Ramos (cell line): Measurements from ENCODE around the gene ATRN.

Source experiments
- in situ Hi-C: fragments of 300-500 bp; cut with MboI; formaldehyde crosslinking; loops from one replicate; pipeline ENCODE4 v1.14.3; 2022; ENCODE audit warnings: low sequenced_read_pairs; ENCODE audit not compliant: unreplicated experiment

Gene ATRN

DNA sequence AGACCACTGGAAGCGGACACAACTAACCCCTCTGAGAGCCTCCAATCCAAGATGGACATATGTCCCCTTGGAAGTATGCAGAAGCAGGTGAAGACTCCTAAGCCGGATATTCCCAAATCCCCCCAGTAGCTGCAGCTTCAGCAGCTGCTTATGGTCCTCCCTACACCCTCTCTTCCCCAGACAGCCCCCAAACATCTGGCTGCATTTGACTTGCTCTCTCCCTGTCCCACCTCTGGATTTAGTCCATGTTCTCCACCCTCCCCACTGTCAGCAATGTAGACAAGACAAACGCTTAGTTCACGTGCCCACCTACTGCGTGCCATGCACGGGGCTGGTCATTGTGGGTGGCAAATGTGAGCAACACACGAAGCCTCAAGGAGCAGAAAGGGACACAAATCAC lies 215.6 kb downstream of the ATRN start:
- in situ Hi-C loops, result no loop called here

DNA sequence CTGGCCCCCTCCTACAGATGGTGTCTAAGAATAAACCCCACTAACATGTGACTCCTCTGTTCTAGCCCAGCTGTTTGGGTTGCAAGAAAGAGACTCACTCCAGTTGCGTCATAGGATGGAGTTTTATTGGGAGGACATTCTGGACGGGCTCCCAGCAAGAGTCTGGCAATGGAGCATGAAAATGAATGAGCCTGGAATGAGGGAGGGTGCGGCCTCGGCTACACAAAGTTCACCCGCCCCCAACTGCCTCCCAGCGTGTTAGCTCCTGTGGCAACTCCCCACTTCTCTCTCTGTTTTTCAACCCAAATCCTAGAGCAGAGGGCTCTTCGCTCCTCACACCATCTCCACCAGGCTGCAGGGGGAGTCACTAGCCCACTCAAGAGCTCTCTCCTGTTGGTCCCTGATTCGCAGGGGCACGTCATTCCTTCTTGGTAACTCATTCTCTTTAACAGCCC lies 216.1 kb downstream of the ATRN start:
- in situ Hi-C loops, result no loop called here

DNA sequence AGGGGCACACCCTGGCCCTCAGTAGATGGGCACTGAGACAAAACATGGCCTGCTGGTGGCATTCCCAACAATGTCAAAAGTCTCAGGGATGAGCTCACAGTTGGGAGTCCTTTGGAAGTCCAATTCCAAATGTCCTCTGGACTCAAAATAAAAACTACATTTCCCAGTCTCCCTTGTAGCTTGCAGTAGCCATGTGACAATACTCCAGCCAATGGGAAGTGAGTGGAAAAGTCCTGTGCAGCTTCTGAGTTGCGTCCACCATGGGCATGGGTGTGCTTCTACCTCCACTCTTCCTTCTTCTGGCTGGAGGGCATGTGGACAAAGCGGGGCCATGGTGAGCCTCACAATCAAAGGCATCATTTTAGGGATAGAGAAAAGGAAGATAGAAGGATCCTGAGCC lies 216.8 kb downstream of the ATRN start:
- in situ Hi-C loops, result no loop called here

DNA sequence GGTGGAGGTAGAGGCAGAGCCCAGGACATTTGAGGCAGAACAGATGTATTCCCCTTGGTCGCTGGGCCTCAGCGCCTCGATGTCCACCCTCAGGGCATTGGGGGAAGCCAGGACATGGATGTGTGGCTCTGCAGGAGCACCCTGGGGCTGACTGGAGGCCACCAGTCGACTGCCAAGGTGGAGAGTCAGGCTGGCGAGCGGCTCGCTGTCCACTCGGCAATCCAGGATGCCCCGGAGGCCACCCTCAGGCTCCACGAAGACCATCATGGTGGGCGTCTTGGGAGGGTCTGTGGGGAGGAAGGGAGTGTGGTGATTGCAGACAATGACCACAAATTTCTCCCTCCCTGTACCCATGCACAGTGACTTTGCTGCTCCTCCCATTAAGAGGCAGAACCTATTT lies 219.2 kb downstream of the ATRN start:
- in situ Hi-C loops, result no loop called here

DNA sequence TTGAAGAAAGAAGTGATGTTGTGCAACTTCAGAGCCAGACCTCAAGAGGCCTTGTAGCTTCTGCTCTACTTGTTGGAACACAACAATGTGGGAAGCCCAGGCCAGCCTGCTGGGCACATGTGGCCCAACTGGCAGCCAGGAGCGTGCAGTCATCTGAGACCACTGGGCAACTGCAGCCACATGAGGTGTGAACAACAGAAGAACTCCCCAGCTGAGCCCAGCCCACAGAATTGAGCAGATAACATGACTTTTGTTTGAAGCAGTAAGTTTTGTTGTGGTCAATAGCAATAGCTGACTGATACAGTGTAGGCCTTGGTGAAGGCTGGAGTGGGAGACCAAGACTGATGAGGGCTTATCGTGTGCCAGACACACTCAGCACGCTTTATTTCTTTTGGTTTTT lies 219.6 kb downstream of the ATRN start:
- in situ Hi-C loops, result no loop called here

DNA sequence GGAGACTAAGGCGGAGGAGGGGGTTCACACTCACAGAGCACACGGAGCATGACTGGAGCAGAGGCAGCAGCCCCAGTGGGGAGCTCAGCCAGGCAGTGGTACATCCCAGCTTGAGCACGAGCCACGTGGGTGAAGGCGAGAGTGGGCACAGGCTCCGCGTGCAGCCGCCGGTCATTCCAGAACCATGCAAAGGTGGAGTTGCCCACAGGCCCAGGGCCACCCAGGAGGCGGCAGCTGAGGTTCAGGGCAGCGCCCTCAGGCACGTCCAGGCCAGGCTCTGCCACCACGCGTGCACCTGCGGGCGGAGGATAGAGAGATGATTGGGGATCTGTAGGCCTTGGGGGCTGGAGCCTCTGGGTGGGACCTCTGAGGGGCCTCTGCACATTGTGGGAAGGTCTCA lies 220.5 kb downstream of the ATRN start:
- in situ Hi-C loops, result no loop called here

DNA sequence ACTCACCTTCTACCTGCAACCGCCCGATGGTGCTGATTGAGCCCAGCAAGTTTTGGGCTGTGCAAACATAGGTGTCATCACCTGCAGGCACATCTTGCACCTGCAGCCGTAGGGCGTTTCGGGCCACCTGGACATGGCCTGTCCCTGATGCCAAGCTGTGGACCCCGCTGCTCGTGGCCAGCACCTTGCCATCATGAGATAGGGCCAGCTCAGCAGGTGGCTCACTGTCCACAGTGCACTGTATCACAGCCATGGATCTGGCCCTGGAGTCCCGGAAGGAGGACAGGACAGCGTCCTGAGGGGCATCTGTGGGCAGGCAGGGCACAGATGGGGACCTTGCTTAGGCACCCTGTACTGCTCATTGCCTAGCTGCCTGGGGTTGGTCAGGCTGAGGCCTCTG lies 221.1 kb downstream of the ATRN start:
- in situ Hi-C loops, result no loop called here

DNA sequence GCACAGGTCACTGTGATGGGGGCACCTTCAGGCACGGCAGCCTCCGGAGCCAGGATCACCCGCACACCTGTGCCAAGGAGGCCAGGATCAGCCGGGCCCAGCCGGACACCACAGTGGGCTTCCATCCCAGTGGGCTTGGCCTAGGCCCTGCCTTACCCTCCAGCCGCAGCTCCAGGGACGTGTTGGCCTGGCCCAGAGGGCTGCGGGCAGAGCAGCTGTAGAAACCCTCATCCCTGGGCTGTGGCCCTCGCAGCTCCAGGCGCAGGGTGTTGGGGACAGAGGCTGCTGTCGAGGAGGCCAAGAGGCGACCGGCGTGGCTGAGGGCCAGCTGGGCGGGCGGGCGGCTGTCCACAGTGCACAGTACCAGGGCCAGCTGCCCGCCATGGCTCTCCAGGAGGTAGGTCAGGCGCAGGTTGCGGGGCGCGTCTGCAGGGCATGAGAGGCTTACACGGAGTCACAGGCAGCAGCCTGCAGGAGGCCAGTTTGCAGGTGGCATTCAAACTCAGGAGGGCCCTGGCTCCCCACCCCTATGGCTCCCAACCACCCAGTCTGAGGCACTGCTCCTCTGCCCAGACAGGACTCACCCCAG lies 222.0 kb downstream of the ATRN start:
- in situ Hi-C loops, result no loop called here

DNA sequence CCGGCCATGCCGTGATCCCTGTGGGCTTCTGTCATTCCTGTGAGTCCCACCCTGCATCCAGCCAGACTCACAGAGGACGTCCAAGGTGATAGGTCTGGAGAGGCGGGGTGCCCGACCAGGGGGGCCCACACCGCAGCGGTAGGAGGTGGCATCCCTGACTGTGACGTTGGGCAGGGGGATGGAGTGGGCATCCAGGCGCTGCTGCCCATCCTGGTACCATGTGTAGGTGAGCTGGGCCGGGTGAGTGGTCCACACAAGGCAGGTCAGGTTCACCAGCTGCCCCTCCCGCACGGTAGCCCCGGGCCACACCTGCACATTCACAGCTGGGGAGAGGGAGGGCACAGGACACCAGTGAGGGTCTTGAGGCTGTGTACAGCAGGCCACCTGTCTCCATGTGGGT lies 222.6 kb downstream of the ATRN start:
- in situ Hi-C loops, result no loop called here

DNA sequence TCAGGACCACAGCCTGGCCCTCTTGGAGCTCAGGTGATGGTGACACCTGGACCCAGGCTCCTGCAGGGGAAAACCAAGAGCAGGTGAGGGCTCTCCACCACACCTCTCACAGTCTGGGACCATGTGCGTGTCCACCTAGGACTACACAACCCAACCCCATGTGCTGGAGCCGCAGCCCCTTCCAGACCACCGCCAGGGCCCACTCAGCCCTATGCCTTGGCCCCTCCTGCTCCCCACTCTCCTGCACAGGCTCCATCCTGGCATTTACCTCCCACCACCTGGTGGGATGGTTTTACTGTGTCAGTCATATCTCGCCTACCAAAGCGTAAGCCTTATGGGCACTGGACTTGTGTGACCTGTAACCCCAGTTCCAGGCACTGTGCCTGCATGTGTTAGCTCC lies 224.0 kb downstream of the ATRN start:
- in situ Hi-C loops, result no loop called here

DNA sequence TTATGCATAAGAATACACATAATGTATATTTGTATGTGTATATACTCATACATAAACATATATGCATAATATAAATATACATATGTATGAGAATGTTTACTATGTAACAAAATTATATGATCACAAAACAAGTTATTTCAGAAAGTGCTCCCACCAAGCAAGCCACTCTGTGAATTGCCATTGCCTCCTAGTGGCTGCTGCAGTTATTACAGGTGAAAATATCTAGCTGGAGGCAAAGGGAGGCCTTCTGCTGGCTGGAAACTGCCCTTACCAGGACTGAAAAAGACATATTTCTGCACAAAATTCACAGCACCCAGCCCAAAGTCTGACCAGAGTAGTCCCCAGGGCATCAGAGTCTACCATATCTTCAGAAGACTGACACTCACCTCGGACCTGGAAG lies 225.4 kb downstream of the ATRN start:
- in situ Hi-C loops, result no loop called here

DNA sequence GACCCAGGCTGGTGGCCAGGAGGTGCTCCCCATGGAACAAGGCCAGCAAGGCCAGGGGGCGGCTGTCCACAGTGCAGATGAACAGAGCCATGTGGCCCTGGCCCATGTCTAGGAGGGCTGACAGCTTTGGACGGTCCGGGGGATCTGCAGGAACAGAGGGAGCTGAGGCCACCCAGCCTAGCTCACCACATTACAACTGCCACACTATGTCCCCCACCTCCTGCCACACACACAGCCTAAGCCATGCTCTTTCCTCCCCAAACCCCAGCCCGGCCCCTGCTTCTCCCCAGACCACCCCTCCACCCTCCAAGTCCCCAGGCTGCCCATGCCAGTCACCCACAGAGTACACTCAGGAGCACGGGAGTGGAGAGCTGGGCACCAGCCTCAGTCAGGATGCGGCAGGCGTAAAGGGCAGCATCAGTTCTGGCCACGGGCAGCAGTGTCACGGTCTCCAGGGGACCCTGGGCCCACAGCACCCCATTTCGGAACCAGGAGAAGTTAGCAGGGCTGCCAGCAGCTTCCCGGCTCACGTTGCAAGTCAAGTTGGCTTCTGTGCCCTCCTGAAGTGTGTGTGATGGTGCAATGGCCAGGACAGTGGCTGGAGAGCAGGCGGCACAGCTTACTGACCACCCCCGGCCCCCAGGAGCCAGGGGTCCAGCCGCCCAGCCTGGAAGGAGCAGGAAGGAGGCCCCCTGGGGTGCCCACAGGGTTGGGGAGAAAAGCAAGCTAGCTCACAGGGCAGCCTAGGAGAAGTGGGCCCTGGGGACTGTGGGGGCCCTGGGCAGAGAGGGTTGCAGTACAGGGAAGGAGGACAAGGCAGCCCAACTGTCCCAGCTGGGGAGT lies 226.1 kb downstream of the ATRN start:
- in situ Hi-C loops, result no loop called here

DNA sequence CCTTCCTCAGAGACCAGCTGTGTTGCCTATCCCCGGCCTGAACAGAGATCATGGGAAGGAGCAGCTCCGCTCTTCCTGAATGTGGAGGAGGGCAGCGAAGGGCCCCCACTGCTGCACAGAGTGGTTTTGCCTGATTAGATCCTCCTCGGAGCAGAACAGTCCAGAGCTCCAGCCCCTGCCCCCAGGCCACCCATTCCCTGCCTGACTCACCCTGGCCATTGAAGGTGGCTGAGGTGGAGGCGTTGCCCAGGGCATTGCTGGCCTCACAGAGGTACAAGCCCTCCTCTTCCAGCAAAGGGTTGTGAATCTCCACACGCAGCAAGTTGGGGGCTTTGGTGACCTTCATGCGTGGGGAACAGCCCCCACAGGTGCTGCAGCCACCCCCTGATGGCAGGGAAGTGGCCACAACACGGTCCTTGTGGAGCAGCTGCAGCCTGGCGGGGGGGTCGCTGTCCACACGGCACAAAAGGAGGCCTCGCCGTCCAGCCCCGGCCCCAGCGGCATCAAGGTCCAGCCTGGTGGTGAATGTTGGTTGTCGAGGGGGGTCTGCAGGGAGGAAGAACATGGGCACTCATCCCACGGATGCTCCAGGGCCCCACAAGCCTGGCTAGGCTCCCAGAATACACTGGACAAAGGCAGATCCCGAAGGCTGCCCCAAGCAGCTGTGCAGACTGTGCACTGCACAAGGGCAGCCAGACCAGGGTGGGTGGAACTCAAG lies 226.9 kb downstream of the ATRN start:
- in situ Hi-C loops, result no loop called here

DNA sequence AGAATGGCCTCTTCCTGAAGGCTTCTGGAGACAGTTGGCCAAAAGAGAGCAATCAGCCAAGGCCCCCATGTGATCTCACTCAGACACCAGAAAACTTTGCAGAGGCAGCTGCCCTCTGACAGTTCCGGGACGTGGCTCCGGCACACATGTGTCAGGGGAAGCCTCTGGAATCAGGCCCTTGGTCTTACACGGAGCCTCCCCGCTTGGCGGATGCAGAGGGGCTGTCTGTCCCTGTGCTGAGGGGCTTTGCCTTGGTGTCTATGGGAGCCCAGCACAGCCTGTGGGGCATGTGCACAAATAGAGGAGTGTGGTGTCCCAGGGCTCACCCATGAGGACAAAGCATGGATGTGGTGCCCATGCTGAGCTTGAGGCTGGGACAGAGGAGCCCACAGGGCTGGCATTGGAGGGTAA lies 227.8 kb downstream of the ATRN start:
- in situ Hi-C loops, result no loop called here

DNA sequence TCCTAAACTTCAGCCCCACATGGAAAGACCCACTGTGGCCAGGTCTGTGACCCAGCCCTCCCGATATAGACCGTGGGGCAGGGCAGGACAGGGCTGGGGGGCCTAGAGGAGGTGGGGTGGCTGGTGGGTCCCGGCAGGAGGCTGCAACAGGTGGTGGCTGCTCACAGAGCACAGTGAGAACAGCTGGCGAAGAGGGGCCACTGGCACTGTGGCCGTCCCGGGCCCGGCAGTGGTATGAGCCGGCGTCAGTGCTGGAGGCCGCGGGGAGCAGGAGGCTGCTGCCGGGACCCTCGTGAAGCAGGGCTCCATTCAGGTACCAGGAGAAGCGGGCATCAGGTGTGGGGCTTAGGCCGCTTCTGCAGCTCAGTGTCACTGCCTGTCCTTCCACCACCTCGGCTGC lies 228.2 kb downstream of the ATRN start:
- in situ Hi-C loops, result no loop called here
